M059J (cell line): ENCODE data around the gene FKBP1A. TPM values are rescaled to one million over a fixed set of nuclear protein-coding genes. Genes with fewer than 3 reads are reported as not detected.

Experiments
- DNase-seq: peaks from one replicate; pipeline ENCODE4 v3.0.0-alpha.2; 2012; ENCODE audit warnings: low read depth
- total RNA-seq: library from RNA; depleted of rRNA; stranded (reverse); fragments of >200 nt; shearing (Covaris generic); gene quantifications from 2 replicates; pipeline ENCODE4 v1.2.3, GENCODE V29; 2014; rRNA removed

Gene FKBP1A
- total RNA-seq, 1 experiment from 2014 or later, result 387 TPM

GRCh38 chr20:1319051-1319450 lies 73.8 kb downstream of the FKBP1A start:
- DNase-seq, result peak; percentile 67

Other genes with a start within 250 kb of the FKBP1A start
- gene TMEM74B, start 208.1 kb downstream of the FKBP1A start, total RNA-seq, result 0.34 TPM in 2 replicates
- not detected in 2 replicates for gene C20orf202, start 189.6 kb downstream of the FKBP1A start, total RNA-seq
- gene RAD21L1, start 167.0 kb downstream of the FKBP1A start, total RNA-seq, result 0.39 TPM in 1 of 2 replicates, not detected in the other
- gene SNPH, start 126.8 kb downstream of the FKBP1A start, total RNA-seq, result 4.0 and 9.9 TPM in 2 replicates
- 3.4 and 3.7 TPM in 2 replicates for gene SDCBP2, start 63.9 kb downstream of the FKBP1A start, total RNA-seq
- 69.2 and 85.5 TPM in 2 replicates for gene NSFL1C, start 73.8 kb upstream of the FKBP1A start, total RNA-seq
- 0.07 TPM in 1 of 2 replicates, not detected in the other for gene SIRPB2, start 98.4 kb upstream of the FKBP1A start, total RNA-seq
- not detected in 2 replicates for gene SIRPD, start 164.7 kb upstream of the FKBP1A start, total RNA-seq
- 4.2 and 6.8 TPM in 2 replicates for gene SIRPB1, start 227.0 kb upstream of the FKBP1A start, total RNA-seq